Measurements from ENCODE around the gene UCN3. TPM values are rescaled to one million over a fixed set of nuclear protein-coding genes. Genes with fewer than 3 reads are reported as not detected.
"Not testable (repeated sequence)": the region's sequence is repeated elsewhere in the genome, so short reads cannot be mapped to it uniquely, and the experiment has no call there.

Gene UCN3
- total RNA-seq, 1 donor from 2014 or later: not detected

- intact Hi-C loops (cut with DNase I): no loop called here
- no peak overlapping the region for H3K27ac ChIP-seq
- H3K4me3 ChIP-seq: no peak overlapping the region
- no peaks in the 10 kb centered on the region for H3K27me3 ChIP-seq
- TF ChIP-seq CTCF (IDR thresholded peaks at IDR 0.05) (no peak), POLR2AphosphoS5 (IDR thresholded peaks at IDR 0.05; ENCODE audit: insufficient read depth in 1 of 2, low read depth in 1 of 2) (no peak), POLR2A (IDR thresholded peaks at IDR 0.05) (no peak)
- no peaks in the 10 kb centered on the region for H3K4me1 ChIP-seq
- no peak for DNase-seq (ENCODE audit: extremely low spot score in 2 of 2)
- H3K36me3 ChIP-seq: no peaks in the 10 kb centered on the region
- no peaks in the 10 kb centered on the region for H3K9me3 ChIP-seq
These were observed 8.5 kb downstream of the UCN3 start for GRCh38 chr10:5373307-5373706.

GRCh38 chr10:5373891-5374611 is 9.3 kb downstream of the UCN3 start:
- no peaks in the 10 kb centered on the region for H3K27me3 ChIP-seq
- no peaks in the 10 kb centered on the region for H3K4me1 ChIP-seq
- no peaks in the 10 kb centered on the region for H3K36me3 ChIP-seq
- H3K9me3 ChIP-seq: no peaks in the 10 kb centered on the region
- no peak for TF ChIP-seq POLR2AphosphoS5 (IDR thresholded peaks at IDR 0.05; ENCODE audit: insufficient read depth in 1 of 2, low read depth in 1 of 2)
- TF ChIP-seq POLR2A (IDR thresholded peaks at IDR 0.05): no peak
- no peak for TF ChIP-seq CTCF (IDR thresholded peaks at IDR 0.05)
- H3K27ac ChIP-seq: no peak overlapping the region
- no peak overlapping the region for H3K4me3 ChIP-seq
- DNase-seq (ENCODE audit: extremely low spot score in 2 of 2): no peak
- intact Hi-C loops (cut with DNase I): no loop called here

GRCh38 chr10:5376450-5376849 is 11.7 kb downstream of the UCN3 start:
- no peak overlapping the region for H3K4me3 ChIP-seq
- no peak for DNase-seq (ENCODE audit: extremely low spot score in 2 of 2)
- no peak overlapping the region for H3K27ac ChIP-seq
- H3K9me3 ChIP-seq: no peaks in the 10 kb centered on the region
- H3K4me1 ChIP-seq: no peaks in the 10 kb centered on the region
- intact Hi-C loops (cut with DNase I): no loop called here
- no peaks in the 10 kb centered on the region for H3K27me3 ChIP-seq
- no peak for TF ChIP-seq CTCF (IDR thresholded peaks at IDR 0.05)
- no peak for TF ChIP-seq POLR2A (IDR thresholded peaks at IDR 0.05)
- no peak for TF ChIP-seq POLR2AphosphoS5 (IDR thresholded peaks at IDR 0.05; ENCODE audit: insufficient read depth in 1 of 2, low read depth in 1 of 2)
- no peaks in the 10 kb centered on the region for H3K36me3 ChIP-seq

- DNase-seq (ENCODE audit: extremely low spot score in 2 of 2); intact Hi-C loops (cut with DNase I); H3K36me3 ChIP-seq; H3K27me3 ChIP-seq; H3K4me1 ChIP-seq; H3K27ac ChIP-seq; H3K9me3 ChIP-seq; H3K4me3 ChIP-seq: not testable (repeated sequence)
These were observed 14.4 kb downstream of the UCN3 start for GRCh38 chr10:5379202-5379601.

- H3K27ac ChIP-seq; H3K4me3 ChIP-seq; H3K36me3 ChIP-seq; DNase-seq (ENCODE audit: extremely low spot score in 2 of 2); H3K4me1 ChIP-seq; H3K9me3 ChIP-seq; H3K27me3 ChIP-seq: not testable (repeated sequence)
- intact Hi-C loops (cut with DNase I): loop anchor here (10.0 kb wide), 1 partner anchor 566 kb away; no protein-coding TSS in a partner anchor
These were observed 15.6 kb downstream of the UCN3 start for GRCh38 chr10:5380395-5380794.

GRCh38 chr10:5381187-5381586 is 16.4 kb downstream of the UCN3 start:
- H3K27ac ChIP-seq: no peak overlapping the region
- no peaks in the 10 kb centered on the region for H3K9me3 ChIP-seq
- TF ChIP-seq POLR2AphosphoS5 (IDR thresholded peaks at IDR 0.05; ENCODE audit: insufficient read depth in 1 of 2, low read depth in 1 of 2) (no peak), POLR2A (IDR thresholded peaks at IDR 0.05) (no peak), CTCF (IDR thresholded peaks at IDR 0.05) (no peak)
- intact Hi-C loops (cut with DNase I): loop anchor here (10.0 kb wide), 1 partner anchor 566 kb away; no protein-coding TSS in a partner anchor
- no peaks in the 10 kb centered on the region for H3K4me1 ChIP-seq
- no peaks in the 10 kb centered on the region for H3K36me3 ChIP-seq
- DNase-seq (ENCODE audit: extremely low spot score in 2 of 2): no peak
- H3K4me3 ChIP-seq: no peak overlapping the region
- H3K27me3 ChIP-seq: no peaks in the 10 kb centered on the region

Measured in vagina (tissue), 2 donors.